Chondrocyte (in vitro differentiated cells): ENCODE results near the gene GALNT17. TPM values are rescaled to one million over a fixed set of nuclear protein-coding genes. Genes with fewer than 3 reads are reported as not detected.
"Not testable (repeated sequence)": the region's sequence is repeated elsewhere in the genome, so short reads cannot be mapped to it uniquely, and the experiment has no call there.

ENCODE experiments used
- DNase-seq: peaks from one replicate; pipeline ENCODE4 v3.0.0; 2021; ENCODE audit warnings: mixed read lengths, low spot score
- H3K27ac Mint-ChIP-seq: one replicate; pipeline ENCODE4 v1.8.0; 2021; ENCODE audit warnings: mild to moderate bottlenecking, moderate library complexity, mixed read lengths; ENCODE audit not compliant: unreplicated experiment
- H3K27me3 Mint-ChIP-seq: 2 replicates; pipeline ENCODE4 v1.8.0; 2021; ENCODE audit warnings: low read depth, mixed read lengths
- H3K36me3 Mint-ChIP-seq: 2 replicates; pipeline ENCODE4 v1.8.0; 2021; ENCODE audit warnings: low read depth, mixed read lengths
- H3K4me1 Mint-ChIP-seq: 2 replicates; pipeline ENCODE4 v1.8.0; 2021; ENCODE audit warnings: low read depth, mild to moderate bottlenecking, mixed read lengths
- H3K4me3 Mint-ChIP-seq: one replicate; pipeline ENCODE4 v1.8.0; 2021; ENCODE audit warnings: mild to moderate bottlenecking, moderate library complexity, mixed read lengths; ENCODE audit not compliant: unreplicated experiment
- H3K9me3 Mint-ChIP-seq: 2 replicates; pipeline ENCODE4 v1.8.0; 2021; ENCODE audit warnings: low read depth, mixed read lengths
- total RNA-seq: library from RNA; stranded (reverse); gene quantifications from 3 replicates; pipeline ENCODE4 v1.2.1, GENCODE V29; 2021
- TF ChIP-seq, protein P1 (sequence below): fragments of 200-600 bp; sonication (generic); IDR thresholded peaks from 2 replicates; pipeline ENCODE4 v1.5.0; 2021; ENCODE audit warnings: antibody characterized with exemption, mild to moderate bottlenecking, moderate library complexity

GALNT17 gene
- total RNA-seq, 1 donor from 2014 or later, result 24.4 TPM

DNA sequence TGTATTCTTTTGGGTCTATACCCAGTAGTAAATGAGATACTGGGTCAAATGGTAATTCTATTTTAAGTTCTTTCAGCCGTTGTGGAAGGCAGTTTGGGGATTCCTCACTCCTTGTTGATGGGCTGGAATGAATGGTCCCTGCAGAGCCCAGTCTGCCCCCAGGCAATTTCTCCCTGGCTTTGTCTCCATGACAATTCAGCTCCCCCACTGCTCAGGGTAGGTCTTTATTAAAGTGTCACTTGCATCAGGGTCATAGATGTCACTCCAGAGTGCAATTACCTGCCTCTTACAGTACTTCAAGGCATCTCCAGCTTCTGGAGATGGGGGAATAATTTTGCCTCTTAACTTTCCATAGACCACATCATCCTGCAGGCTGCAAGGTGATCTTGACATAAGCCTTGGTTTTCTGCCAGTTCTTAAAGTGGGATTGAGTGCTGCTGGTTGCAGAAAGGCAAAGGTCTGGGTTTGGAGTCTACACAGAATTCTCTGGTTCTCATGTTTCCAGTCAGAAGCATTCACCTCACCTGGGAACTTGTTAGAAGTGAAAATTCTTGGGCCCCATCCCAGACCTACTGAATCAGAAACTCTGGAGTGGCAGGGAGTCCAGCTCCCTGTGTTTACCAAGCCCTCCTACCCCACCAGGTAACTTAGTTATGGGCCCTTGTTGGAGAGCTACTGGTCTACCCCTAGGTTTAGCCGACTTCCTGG is 442.4 kb downstream of the GALNT17 start:
- H3K9me3 Mint-ChIP-seq, result peaks cover 4% of the 10 kb centered on the region
- no peaks in the 10 kb centered on the region for H3K27me3 Mint-ChIP-seq
- TF ChIP-seq, protein P1, sequence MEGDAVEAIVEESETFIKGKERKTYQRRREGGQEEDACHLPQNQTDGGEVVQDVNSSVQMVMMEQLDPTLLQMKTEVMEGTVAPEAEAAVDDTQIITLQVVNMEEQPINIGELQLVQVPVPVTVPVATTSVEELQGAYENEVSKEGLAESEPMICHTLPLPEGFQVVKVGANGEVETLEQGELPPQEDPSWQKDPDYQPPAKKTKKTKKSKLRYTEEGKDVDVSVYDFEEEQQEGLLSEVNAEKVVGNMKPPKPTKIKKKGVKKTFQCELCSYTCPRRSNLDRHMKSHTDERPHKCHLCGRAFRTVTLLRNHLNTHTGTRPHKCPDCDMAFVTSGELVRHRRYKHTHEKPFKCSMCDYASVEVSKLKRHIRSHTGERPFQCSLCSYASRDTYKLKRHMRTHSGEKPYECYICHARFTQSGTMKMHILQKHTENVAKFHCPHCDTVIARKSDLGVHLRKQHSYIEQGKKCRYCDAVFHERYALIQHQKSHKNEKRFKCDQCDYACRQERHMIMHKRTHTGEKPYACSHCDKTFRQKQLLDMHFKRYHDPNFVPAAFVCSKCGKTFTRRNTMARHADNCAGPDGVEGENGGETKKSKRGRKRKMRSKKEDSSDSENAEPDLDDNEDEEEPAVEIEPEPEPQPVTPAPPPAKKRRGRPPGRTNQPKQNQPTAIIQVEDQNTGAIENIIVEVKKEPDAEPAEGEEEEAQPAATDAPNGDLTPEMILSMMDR, result no peak
- no peak overlapping the region for H3K4me3 Mint-ChIP-seq
- H3K36me3 Mint-ChIP-seq, result peaks cover 2% of the 10 kb centered on the region
- no peak for DNase-seq
- H3K27ac Mint-ChIP-seq, result no peak overlapping the region
- peaks cover 16% of the 10 kb centered on the region for H3K4me1 Mint-ChIP-seq

DNA sequence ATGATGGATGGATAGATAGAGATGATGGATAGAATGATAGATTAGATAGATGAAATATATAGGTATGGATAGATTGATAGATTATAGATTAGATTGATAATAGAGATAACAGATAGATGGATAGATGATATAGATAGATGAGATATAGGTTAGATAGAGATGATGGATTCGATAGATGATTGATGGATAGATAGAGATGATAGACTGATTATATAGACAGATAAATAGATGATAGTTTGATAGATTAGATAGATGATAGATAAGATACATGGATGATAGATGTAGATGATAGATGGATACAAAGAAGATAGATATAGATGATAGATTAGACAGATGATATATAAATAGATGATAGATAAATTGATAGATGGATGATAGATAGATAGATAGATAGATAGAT is 448.1 kb downstream of the GALNT17 start:
- TF ChIP-seq, protein P1, result no peak
- no peak overlapping the region for H3K27ac Mint-ChIP-seq
- H3K4me1 Mint-ChIP-seq, result peaks cover 33% of the 10 kb centered on the region
- H3K36me3 Mint-ChIP-seq, result peaks cover 4% of the 10 kb centered on the region
- H3K9me3 Mint-ChIP-seq, result no peaks in the 10 kb centered on the region
- H3K27me3 Mint-ChIP-seq, result no peaks in the 10 kb centered on the region
- no peak for DNase-seq
- H3K4me3 Mint-ChIP-seq, result no peak overlapping the region

DNA sequence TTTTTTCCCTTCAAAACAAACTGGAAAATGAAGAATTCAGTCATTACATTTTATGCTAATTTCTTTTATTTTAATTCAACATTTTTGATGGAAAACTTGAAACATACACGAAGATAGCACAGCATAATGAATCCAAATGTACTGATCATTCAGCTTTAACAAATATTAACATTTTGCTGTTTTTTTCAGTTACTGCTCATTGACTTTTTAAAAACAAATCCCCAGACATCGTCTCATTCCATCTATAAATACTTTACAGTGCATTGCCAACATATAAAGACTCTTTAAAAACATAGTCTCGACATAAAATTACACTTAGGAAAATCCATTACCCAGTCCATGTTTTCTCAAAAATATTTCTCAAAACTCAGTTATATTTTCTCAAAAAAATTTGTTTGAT is 452.3 kb downstream of the GALNT17 start:
- H3K36me3 Mint-ChIP-seq, result peaks cover 3% of the 10 kb centered on the region
- TF ChIP-seq, protein P1, result no peak
- H3K27me3 Mint-ChIP-seq, result no peaks in the 10 kb centered on the region
- H3K27ac Mint-ChIP-seq, result peak overlapping the region; percentile 75
- no peak for DNase-seq
- no peak overlapping the region for H3K4me3 Mint-ChIP-seq
- H3K9me3 Mint-ChIP-seq, result peaks cover 11% of the 10 kb centered on the region
- H3K4me1 Mint-ChIP-seq, result peaks cover 28% of the 10 kb centered on the region

DNA sequence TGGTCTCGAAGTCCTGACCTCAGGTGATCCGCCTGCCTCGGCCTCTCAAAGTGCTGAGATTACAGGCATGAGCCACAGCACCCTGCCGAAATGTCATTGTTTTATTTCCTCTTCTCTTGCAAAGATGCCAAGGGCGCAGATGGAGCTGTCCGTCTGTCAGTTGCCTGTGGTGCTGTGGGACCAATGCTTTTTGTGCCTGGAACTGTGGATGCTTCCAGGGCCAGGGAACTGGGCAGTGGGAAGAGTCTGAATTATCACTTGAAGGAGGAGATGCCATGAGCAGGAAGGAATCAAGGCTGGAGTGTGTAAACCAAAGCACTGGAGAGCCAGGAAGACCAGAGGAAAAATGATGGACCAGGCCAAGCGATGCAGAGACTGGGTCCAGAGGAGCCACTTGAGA is 459.9 kb downstream of the GALNT17 start:
- no peak overlapping the region for H3K4me3 Mint-ChIP-seq
- no peaks in the 10 kb centered on the region for H3K27me3 Mint-ChIP-seq
- TF ChIP-seq, protein P1, result no peak
- H3K27ac Mint-ChIP-seq, result no peak overlapping the region
- peaks cover 5% of the 10 kb centered on the region for H3K36me3 Mint-ChIP-seq
- no peak for DNase-seq
- peaks cover 28% of the 10 kb centered on the region for H3K4me1 Mint-ChIP-seq
- peaks cover 11% of the 10 kb centered on the region for H3K9me3 Mint-ChIP-seq

DNA sequence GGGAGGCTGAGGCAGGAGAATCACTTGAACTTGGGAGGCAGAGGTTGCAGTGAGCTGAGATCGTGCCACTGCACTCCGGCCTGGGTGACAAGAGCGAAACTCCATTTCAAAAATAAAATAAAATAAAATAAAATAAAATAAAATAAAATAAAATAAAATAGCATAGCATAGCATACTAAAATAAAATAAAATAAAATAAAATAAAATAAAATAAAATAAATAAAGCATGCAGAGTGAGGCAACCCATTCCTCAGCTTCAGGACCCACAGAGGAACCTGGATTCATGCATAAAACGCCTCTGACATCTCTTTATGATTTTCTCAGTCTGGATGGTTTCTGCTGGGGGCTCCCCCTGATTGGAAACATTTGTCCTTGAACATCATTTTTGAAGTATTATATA is 460.4 kb downstream of the GALNT17 start:
- H3K9me3 Mint-ChIP-seq, H3K4me3 Mint-ChIP-seq, DNase-seq, H3K36me3 Mint-ChIP-seq, H3K27me3 Mint-ChIP-seq, H3K27ac Mint-ChIP-seq: not testable (repeated sequence)
- peaks cover 28% of the 10 kb centered on the region for H3K4me1 Mint-ChIP-seq

DNA sequence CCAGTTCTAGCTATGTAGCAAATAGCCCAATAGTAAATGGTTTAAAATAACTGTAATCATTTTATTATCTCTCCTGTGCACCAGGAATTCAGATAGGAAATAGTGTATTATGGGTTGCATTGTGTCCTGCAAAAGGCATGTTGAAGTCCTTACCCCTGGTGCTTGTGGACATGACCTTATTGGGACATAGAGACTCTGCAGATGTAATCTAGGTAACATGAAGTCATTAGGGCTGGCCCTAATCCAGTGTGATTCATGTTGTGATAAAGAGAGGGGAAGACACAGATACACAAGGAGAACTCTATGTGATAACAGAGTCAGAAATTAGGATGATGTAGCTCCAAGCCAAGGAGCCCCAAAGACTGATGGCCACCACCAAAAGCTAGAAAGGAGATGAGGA is 462.8 kb downstream of the GALNT17 start:
- Mint-ChIP-seq H3K4me3 (no peak overlapping the region), H3K9me3 (peaks cover 4% of the 10 kb centered on the region), H3K36me3 (peaks cover 3% of the 10 kb centered on the region), H3K27me3 (no peaks in the 10 kb centered on the region), H3K27ac (no peak overlapping the region), H3K4me1 (peaks cover 31% of the 10 kb centered on the region)
- DNase-seq, result no peak
- TF ChIP-seq, protein P1, result no peak
